K562 (cell line): ENCODE data around the gene CDC27. TPM values are rescaled to one million over a fixed set of nuclear protein-coding genes. Genes with fewer than 3 reads are reported as not detected.
A peak's percentile ranks its signal among the peaks of the same experiment; 100 is the strongest.

Experiments used
- ATF1 ChIP-seq, 2 experiments: fragments of 450-650 bp in 1 of 2; IDR thresholded peaks; 2 replicates each; pipeline ENCODE4 v1.6.1; 2016; ENCODE audit warnings: missing compliant biosample characterization in 1 of 2, missing genetic modification characterization in 1 of 2
- ATF7 ChIP-seq: fragments of 450-650 bp; IDR thresholded peaks from 2 replicates; pipeline ENCODE4 v1.7.1; 2014; ENCODE audit warnings: mild to moderate bottlenecking, moderate library complexity
- CC2D1A ChIP-seq: fragments of 450-650 bp; IDR thresholded peaks from 2 replicates; pipeline ENCODE4 v1.6.1; 2017; ENCODE audit warnings: mild to moderate bottlenecking
- EHMT2 ChIP-seq: fragments of 450-650 bp; IDR thresholded peaks from 2 replicates; pipeline ENCODE4 v1.6.1; 2018; ENCODE audit warnings: antibody characterized with exemption
- FOSL1 ChIP-seq: fragments of 200-800 bp; sonication (Bioruptor generic); conservative IDR thresholded peaks from 2 replicates; pipeline ENCODE4 v1.6.1; 2016; ENCODE audit warnings: missing genetic modification characterization, missing compliant biosample characterization
- HDAC2 ChIP-seq: fragments of 450-650 bp; IDR thresholded peaks from 2 replicates; pipeline ENCODE4 v1.6.1; 2016; ENCODE audit warnings: mild to moderate bottlenecking
- JUN ChIP-seq, 2 experiments: sonication (generic) in 1 of 2; formaldehyde crosslinking in 1 of 2; IDR thresholded peaks; 2 replicates each; pipeline versions ENCODE4 v1.6.1 to v1.8.0; 2012 to 2022; ENCODE audit warnings: borderline replicate concordance in 2 of 2, mild to moderate bottlenecking in 2 of 2, improper control_type of control experiment in 1 of 2, low read depth in 1 of 2, low read length in 1 of 2, missing genetic modification reagents in 1 of 2
- NCOR1 ChIP-seq: fragments of 450-650 bp; IDR thresholded peaks from 2 replicates; pipeline ENCODE4 v1.6.1; 2016; ENCODE audit warnings: mild to moderate bottlenecking, moderate library complexity
- SP1 ChIP-seq: sonication (generic); formaldehyde crosslinking; IDR thresholded peaks from 2 replicates; pipeline ENCODE4 v1.8.1; 2022; ENCODE audit warnings: mild to moderate bottlenecking, missing genetic modification reagents
- YBX1 ChIP-seq: fragments of 450-650 bp; IDR thresholded peaks from 2 replicates; pipeline ENCODE4 v1.7.1; 2016; ENCODE audit warnings: mild to moderate bottlenecking
- ZNF785 ChIP-seq: fragments of 250-450 bp; sonication (Bioruptor Pico); IDR thresholded peaks from 2 replicates; pipeline ENCODE4 v1.4.0; 2020; ENCODE audit warnings: mild to moderate bottlenecking
- polyA plus RNA-seq, 8 experiments: library from polyadenylated mRNA; depleted of rRNA in 4 of 8; stranded (reverse) in 5 of 8; unstranded in 3 of 8; fragments of >200 nt; fragmentation: Nextera tagmentation in 2 of 8; fragmentation: Illumina TruSeq in 1 of 8; extraction: Ambion mirVana in 2 of 8; extraction: Trizol in 1 of 8; gene quantifications; 2 replicates each; pipeline versions ENCODE4 v1.2.1 to v1.2.3, GENCODE V29; 2011 to 2014; ENCODE audit warnings: inconsistent platforms in 1 of 8, missing spikeins in 1 of 8
- total RNA-seq, 7 experiments: library from RNA; depleted of rRNA in 6 of 7; stranded (reverse); fragments of >200 nt in 6 of 7; fragmentation: Illumina TruSeq in 2 of 7; extraction: Trizol in 2 of 7; gene quantifications; 2 replicates each; pipeline versions ENCODE4 v1.2.1 to v1.2.3, GENCODE V29; 2011 to 2021; ENCODE audit warnings: low replicate concordance in 1 of 7
- TF ChIP-seq, protein P1 (sequence below): IDR thresholded peaks from 2 replicates; pipeline ENCODE4 v1.6.1; 2011; ENCODE audit not compliant: insufficient read length; ENCODE audit errors: extremely low read depth
- TF ChIP-seq, protein P2 (sequence below): fragments of 200-800 bp; sonication (Bioruptor generic); IDR thresholded peaks from 2 replicates; pipeline ENCODE4 v1.6.1; 2017; ENCODE audit warnings: missing genetic modification characterization, missing compliant biosample characterization
- TF ChIP-seq, protein P3 (sequence below): fragments of 450-650 bp; formaldehyde crosslinking; IDR thresholded peaks from 2 replicates; pipeline ENCODE4 v1.4.0; 2020; ENCODE audit warnings: mild to moderate bottlenecking, moderate library complexity
- TF ChIP-seq, protein P4 (sequence below): sonication (generic); IDR thresholded peaks from 2 replicates; pipeline ENCODE4 v1.6.1; 2016

CDC27 gene
- total and polyA plus RNA-seq, 9 of the 15 experiments (the other 6 are each of a cell fraction or from before 2014, with no cell fraction given): 28.6 to 155 (median 94.1) TPM

DNA sequence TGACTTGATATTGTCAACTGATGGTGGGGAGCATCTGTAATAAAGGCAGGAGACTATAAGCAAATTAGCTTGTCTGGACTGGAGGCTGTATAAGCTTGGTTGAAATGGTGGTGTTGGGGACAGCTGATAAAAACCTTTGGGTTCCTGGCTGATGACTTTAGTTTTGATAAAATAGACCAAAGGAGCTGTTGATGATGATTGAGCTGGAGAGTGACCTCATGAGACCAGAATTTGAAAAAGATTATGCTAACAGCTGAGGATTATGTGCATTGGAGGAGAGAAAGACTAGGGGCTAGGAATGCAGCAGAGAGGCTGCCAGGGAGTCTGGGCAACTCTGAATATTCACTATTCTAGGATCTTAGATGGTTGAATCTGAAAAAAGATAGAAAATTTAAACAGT is 8.7 kb upstream of the CDC27 start (continued):
- TF ChIP-seq JUN (IDR thresholded peaks at IDR 0.05; ENCODE audit: borderline replicate concordance, low read depth, low read length) (peak; percentile 42; the same call in 1 of the 2 replicates), JUN (CRISPR knock-in tag; IDR thresholded peaks at IDR 0.05; ENCODE audit: borderline replicate concordance) (no peak), FOSL1 (tag) (0 out of 2 replicates have a peak, but pooled peaks have one; percentile 30), YBX1 (no peak), ATF7 (peak; percentile 88), SP1 (CRISPR knock-in tag) (peak; percentile 3; the same call in 1 of the 2 replicates), EHMT2 (0 out of 2 replicates have a peak, but pooled peaks have one; percentile 27), ATF1 (CRISPR knock-in tag; IDR thresholded peaks at IDR 0.05) (no peak), ATF1 (tag; IDR thresholded peaks at IDR 0.05) (peak; percentile 61), ZNF785 (CRISPR knock-in tag) (no peak), HDAC2 (0 out of 2 replicates have a peak, but pooled peaks have one; percentile 33), NCOR1 (peak; percentile 92), CC2D1A (peak; percentile 82; the same call in 1 of the 2 replicates)
- TF ChIP-seq, protein P1, sequence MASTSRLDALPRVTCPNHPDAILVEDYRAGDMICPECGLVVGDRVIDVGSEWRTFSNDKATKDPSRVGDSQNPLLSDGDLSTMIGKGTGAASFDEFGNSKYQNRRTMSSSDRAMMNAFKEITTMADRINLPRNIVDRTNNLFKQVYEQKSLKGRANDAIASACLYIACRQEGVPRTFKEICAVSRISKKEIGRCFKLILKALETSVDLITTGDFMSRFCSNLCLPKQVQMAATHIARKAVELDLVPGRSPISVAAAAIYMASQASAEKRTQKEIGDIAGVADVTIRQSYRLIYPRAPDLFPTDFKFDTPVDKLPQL: no peak
- TF ChIP-seq, protein P2, sequence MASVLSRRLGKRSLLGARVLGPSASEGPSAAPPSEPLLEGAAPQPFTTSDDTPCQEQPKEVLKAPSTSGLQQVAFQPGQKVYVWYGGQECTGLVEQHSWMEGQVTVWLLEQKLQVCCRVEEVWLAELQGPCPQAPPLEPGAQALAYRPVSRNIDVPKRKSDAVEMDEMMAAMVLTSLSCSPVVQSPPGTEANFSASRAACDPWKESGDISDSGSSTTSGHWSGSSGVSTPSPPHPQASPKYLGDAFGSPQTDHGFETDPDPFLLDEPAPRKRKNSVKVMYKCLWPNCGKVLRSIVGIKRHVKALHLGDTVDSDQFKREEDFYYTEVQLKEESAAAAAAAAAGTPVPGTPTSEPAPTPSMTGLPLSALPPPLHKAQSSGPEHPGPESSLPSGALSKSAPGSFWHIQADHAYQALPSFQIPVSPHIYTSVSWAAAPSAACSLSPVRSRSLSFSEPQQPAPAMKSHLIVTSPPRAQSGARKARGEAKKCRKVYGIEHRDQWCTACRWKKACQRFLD (CRISPR knock-in tag): peak; percentile 31; the same call in 1 of the 2 replicates
- TF ChIP-seq, protein P3, sequence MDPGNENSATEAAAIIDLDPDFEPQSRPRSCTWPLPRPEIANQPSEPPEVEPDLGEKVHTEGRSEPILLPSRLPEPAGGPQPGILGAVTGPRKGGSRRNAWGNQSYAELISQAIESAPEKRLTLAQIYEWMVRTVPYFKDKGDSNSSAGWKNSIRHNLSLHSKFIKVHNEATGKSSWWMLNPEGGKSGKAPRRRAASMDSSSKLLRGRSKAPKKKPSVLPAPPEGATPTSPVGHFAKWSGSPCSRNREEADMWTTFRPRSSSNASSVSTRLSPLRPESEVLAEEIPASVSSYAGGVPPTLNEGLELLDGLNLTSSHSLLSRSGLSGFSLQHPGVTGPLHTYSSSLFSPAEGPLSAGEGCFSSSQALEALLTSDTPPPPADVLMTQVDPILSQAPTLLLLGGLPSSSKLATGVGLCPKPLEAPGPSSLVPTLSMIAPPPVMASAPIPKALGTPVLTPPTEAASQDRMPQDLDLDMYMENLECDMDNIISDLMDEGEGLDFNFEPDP (CRISPR knock-in tag): no peak
- TF ChIP-seq, protein P4, sequence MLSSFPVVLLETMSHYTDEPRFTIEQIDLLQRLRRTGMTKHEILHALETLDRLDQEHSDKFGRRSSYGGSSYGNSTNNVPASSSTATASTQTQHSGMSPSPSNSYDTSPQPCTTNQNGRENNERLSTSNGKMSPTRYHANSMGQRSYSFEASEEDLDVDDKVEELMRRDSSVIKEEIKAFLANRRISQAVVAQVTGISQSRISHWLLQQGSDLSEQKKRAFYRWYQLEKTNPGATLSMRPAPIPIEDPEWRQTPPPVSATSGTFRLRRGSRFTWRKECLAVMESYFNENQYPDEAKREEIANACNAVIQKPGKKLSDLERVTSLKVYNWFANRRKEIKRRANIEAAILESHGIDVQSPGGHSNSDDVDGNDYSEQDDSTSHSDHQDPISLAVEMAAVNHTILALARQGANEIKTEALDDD: peak; percentile 40; the same call in 1 of the 2 replicates
